Stimulated activated CD4-positive, alpha-beta T cell treated with anti-CD3 and anti-CD28 coated beads, TNF-alpha, amount 100 ng/mL, for 1 hour (primary cell): ENCODE measurements around the gene PCDHGA4.
"Not testable (repeated sequence)": the region's sequence is repeated elsewhere in the genome, so short reads cannot be mapped to it uniquely, and the experiment has no call there.

Experiments
- DNase-seq, 3 donors: peaks; one replicate each; pipeline ENCODE4 v3.0.0-alpha.2; 2020; ENCODE audit warnings: low read depth in 3 of 3, low spot score in 1 of 3

The PCDHGA4 gene

GRCh38 chr5:141382469-141383294 is 27.9 kb downstream of the PCDHGA4 start, which contains the start of gene PCDHGA7:
Gene PCDHGA7 (plus strand): TSS chr5:141382742. CDS start chr5:141382900, 158 bp downstream.
- DNase-seq: no peak

- DNase-seq: no peak
Measured at GRCh38 chr5:141383345-141383744, 28.5 kb downstream of the PCDHGA4 start.

GRCh38 chr5:141384471-141385267 is 29.8 kb downstream of the PCDHGA4 start:
- no peak for DNase-seq

- not testable (repeated sequence) for DNase-seq
Measured at GRCh38 chr5:141387557-141388311, 32.9 kb downstream of the PCDHGA4 start, which contains the start of gene PCDHGB4. Gene PCDHGB4 (plus strand): TSS chr5:141387698. CDS start chr5:141387885, 187 bp downstream.

- no peak for DNase-seq
Measured at GRCh38 chr5:141388661-141389060, 33.8 kb downstream of the PCDHGA4 start.

- no peak for DNase-seq
Measured at GRCh38 chr5:141389153-141390042, 34.6 kb downstream of the PCDHGA4 start.

- no peak for DNase-seq
Measured at GRCh38 chr5:141392429-141393198, 37.8 kb downstream of the PCDHGA4 start, which contains the start of gene PCDHGA8. Gene PCDHGA8 (plus strand): TSS chr5:141392633. CDS start chr5:141392814, 181 bp downstream.

GRCh38 chr5:141393267-141393666 is 38.4 kb downstream of the PCDHGA4 start:
- DNase-seq: no peak

- DNase-seq: not testable (repeated sequence)
Measured at GRCh38 chr5:141394401-141395187, 39.8 kb downstream of the PCDHGA4 start.

GRCh38 chr5:141397756-141398551 is 43.1 kb downstream of the PCDHGA4 start, which contains the start of gene PCDHGB5:
Gene PCDHGB5 (plus strand): TSS chr5:141397947. CDS start chr5:141398128, 181 bp downstream.
- DNase-seq: not testable (repeated sequence)

GRCh38 chr5:141398608-141399007 is 43.8 kb downstream of the PCDHGA4 start:
- DNase-seq: no peak

- no peak for DNase-seq
Measured at GRCh38 chr5:141399555-141400258, 44.9 kb downstream of the PCDHGA4 start.

- no peak for DNase-seq
Measured at GRCh38 chr5:141402553-141403243, 47.9 kb downstream of the PCDHGA4 start, which contains the start of gene PCDHGA9. Gene PCDHGA9 (plus strand): TSS chr5:141402778. CDS start chr5:141402953, 175 bp downstream.

- no peak for DNase-seq
Measured at GRCh38 chr5:141403387-141403786, 48.6 kb downstream of the PCDHGA4 start.
